Loucy (cell line): ENCODE measurements around the gene OR2M5.

Experiments used
- EZH2phosphoT487 ChIP-seq: fragments of 200-600 bp; IDR thresholded peaks from 2 replicates; pipeline ENCODE4 v1.6.1; 2018; ENCODE audit warnings: antibody characterized with exemption, mild to moderate bottlenecking, moderate library complexity, borderline replicate concordance
- TF ChIP-seq, protein P1 (sequence below): fragments of 200-600 bp; sonication (generic); conservative IDR thresholded peaks from 2 replicates; pipeline ENCODE4 v1.5.1; 2014; ENCODE audit warnings: mild to moderate bottlenecking, antibody characterized with exemption, low read length

DNA sequence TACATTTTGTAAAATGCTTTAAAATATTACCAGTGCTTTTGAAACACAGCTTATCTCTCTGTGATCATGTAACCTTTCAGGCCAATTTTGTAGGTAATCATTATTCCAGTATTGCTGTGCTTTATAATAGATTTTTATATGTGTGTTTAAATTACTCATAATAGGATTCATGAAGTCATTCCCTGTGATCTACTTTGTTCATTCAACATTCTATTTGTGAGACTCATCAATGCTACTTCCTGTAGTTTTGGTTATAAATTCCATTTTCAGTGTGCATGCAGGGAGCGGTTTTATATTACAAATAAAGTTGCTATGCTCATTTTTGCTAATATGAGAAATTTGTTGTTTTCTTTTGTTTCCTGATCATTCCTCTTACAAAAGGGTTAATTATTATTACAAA lies 4.1 kb upstream of the OR2M5 start:
- TF ChIP-seq, protein P1, sequence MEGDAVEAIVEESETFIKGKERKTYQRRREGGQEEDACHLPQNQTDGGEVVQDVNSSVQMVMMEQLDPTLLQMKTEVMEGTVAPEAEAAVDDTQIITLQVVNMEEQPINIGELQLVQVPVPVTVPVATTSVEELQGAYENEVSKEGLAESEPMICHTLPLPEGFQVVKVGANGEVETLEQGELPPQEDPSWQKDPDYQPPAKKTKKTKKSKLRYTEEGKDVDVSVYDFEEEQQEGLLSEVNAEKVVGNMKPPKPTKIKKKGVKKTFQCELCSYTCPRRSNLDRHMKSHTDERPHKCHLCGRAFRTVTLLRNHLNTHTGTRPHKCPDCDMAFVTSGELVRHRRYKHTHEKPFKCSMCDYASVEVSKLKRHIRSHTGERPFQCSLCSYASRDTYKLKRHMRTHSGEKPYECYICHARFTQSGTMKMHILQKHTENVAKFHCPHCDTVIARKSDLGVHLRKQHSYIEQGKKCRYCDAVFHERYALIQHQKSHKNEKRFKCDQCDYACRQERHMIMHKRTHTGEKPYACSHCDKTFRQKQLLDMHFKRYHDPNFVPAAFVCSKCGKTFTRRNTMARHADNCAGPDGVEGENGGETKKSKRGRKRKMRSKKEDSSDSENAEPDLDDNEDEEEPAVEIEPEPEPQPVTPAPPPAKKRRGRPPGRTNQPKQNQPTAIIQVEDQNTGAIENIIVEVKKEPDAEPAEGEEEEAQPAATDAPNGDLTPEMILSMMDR, result no peak
- TF ChIP-seq EZH2phosphoT487, result no peak
